ENCODE data around the gene FBXO31.
"Not testable (repeated sequence)": the region's sequence is repeated elsewhere in the genome, so short reads cannot be mapped to it uniquely, and the experiment has no call there.

FBXO31 gene

GRCh38 chr16:87344931-87345631 is 38.5 kb downstream of the FBXO31 start:
- DNase-seq (ENCODE audit: low read depth in 2 of 3, low spot score in 1 of 3), result peak; percentile 2 to 21 (median 16)

DNA sequence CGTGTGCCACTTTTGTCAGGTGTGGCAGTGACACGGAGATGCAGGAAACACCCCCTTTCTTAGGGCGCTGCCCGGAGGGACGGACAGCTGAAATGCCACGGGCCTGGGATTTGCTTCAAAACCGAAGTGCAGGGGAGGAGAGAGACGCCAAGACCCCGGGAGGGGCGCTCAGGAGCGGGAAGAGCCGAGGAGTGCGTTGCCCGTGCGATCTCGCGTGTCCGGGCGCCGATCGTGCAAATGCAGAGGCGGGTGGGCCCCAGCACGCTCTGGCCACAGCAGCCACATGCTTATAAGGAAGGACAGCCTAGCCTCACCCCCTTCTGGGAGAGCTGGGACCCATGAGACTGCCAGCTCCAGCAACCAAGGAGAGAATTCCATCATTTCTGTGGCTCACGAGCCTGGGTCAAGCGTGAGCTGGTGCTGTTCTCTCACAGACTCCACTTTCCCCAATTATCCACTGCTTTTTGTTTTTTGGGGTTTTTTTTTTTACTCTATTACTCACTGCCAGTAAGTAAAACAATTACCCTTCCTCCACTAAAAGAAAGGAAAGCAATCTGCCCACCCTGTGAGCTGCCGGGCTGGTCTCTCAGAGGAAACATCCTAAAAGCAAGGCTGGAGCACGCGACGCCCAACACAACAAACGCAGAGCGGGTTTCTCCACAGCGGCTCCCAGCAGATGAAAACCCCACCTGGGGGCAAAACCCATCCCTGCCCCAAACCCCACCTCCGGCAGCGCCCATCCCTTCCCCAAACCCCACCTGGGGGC is 39.2 kb downstream of the FBXO31 start:
- DNase-seq (ENCODE audit: low read depth in 2 of 3, low spot score in 1 of 3), result no peak

DNA sequence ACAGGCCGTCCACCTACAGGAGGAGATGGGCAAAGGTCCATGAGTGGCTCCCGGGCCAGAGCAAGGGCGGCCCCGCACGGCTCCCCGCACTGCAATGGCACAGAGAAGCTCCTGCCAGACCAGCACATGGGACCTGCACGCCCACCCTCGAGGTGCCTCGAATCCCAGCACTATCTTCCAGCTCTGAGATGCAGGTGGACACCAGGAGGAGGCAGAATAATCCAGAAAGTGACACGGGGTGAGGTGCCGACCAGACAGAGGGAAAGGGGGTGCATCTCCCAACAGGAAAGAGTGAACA is 39.9 kb downstream of the FBXO31 start:
- no peak for DNase-seq (ENCODE audit: low read depth in 2 of 3, low spot score in 1 of 3)

- no peak for DNase-seq (ENCODE audit: low read depth in 2 of 3, low spot score in 1 of 3)
Observed at GRCh38 chr16:87342978-87343752, 40.4 kb downstream of the FBXO31 start.

- no peak for DNase-seq (ENCODE audit: low read depth in 2 of 3, low spot score in 1 of 3)
Observed at GRCh38 chr16:87342504-87342903, 41.1 kb downstream of the FBXO31 start.

DNA sequence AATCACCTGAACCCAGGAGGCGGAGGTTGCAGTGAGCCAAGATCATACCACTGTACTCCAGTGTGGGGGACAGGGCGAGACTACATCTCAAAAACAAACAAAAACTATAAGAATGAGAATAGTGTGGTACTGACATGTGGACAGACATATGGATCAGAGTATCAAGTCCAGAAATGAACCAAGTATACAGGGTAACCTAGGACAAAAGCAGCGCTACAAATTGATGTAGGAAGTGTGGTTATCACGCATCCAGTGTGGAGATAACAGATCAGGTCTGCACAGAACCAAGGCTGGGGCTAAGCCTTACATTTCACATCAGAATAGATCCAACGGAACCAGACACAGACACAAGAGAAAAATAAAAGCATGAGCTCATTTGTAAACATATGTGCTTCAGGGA is 43.4 kb downstream of the FBXO31 start:
- DNase-seq (ENCODE audit: low read depth in 2 of 3, low spot score in 1 of 3), result no peak

DNA sequence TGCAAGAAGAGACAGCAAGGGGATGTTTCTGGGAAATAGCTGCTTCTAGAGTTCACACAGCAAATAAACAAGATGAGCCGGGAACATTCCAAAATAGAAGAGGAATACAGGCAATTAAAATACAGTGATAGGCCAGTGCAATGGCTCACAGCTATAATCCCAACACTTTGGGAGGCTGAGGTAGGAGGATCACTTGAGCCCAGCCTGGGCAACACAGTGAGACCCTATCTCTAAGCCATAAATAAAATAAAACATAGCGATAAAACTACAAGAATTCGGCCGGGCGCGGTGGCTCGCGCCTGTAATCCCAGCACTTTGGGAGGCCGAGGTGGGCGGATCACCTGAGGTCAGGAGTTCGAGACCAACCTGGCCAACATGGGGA is 43.9 kb downstream of the FBXO31 start:
- not testable (repeated sequence) for DNase-seq (ENCODE audit: low read depth in 2 of 3, low spot score in 1 of 3)

GRCh38 chr16:87339086-87339723 is 44.4 kb downstream of the FBXO31 start:
- no peak for DNase-seq (ENCODE audit: low read depth in 2 of 3, low spot score in 1 of 3)

GRCh38 chr16:87338155-87338765 is 45.3 kb downstream of the FBXO31 start:
- no peak for DNase-seq (ENCODE audit: low read depth in 2 of 3, low spot score in 1 of 3)

- no peak for DNase-seq (ENCODE audit: low read depth in 2 of 3, low spot score in 1 of 3)
Observed at GRCh38 chr16:87337262-87337771, 46.3 kb downstream of the FBXO31 start.

DNA sequence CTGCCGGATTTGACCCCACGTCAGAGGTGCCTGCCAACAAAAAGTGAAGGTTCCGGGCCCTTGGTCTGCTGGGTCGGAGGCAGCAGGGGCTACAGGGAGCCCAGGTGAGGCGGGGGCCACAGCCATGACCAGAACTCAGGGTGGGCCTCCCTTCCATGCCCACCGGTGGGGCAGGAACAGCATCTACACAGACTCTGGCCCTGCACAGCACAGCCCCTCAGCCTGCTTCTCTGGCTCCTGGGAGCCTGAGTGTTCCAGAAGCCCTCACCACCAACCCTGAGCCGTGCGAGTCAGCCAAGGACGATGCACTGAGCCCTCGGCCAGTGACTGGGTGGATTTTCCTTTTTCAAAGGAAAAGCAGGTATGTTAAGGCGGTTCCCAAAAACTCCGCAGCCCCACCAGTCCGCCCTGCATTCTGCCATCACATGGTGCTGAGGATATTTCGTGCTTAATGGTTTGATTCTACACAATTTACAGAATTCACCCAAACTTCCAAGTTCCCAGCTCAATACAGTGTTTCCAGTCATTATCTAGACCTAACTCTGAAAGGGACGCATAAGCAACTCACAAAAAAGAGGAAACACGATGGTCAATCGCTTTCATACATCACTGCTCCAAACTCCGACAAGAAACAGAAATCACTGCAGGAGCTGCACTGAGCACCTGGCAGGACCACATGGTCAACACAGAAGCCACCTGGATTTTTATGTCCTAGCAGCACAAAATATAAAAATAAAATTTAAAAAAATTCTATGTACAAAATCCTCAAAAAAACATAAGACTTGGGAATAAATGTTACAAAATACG is 46.9 kb downstream of the FBXO31 start:
- DNase-seq (ENCODE audit: low read depth in 2 of 3, low spot score in 1 of 3), result no peak

GRCh38 chr16:87335625-87336433 is 47.7 kb downstream of the FBXO31 start:
- DNase-seq (ENCODE audit: low read depth in 2 of 3, low spot score in 1 of 3), result no peak

GRCh38 chr16:87334651-87335624 is 48.6 kb downstream of the FBXO31 start:
- DNase-seq (ENCODE audit: low read depth in 2 of 3, low spot score in 1 of 3), result no peak

DNA sequence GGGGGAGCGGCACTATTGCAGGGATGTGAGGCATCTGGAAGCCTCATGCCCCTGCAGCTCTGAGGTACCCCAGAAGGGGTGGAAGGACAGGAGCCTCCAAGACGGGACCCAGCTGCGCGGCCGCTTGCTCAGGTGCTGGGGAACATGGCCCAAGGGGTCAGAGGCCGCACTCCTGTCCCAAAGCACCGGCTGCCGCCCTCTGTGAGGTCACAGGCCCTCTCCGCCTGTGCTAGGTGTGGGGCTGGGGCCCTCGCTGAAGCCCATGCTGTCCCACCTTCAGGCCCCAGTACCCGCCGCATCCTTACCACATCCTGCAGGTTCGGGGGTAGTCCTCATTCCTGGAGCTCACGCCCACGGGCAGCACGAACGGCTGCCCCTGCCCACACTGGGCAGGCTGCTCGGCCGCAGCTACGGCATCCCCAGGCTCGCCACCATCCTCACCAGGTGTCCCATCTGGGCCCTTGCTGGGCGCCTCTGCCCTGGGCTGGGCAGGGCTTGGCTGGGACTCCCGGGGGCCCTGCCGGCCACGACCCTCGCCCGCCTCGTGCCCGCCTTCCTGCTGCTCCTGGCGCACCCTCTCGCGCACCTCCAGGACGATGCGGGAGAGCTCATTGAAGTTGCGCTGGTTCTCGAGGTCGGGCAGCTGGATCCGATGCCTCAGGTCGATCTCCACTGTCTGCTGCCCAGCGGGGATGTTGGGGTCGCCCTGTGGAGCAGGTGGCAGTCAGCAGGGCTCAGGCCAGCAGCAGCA is 49.8 kb downstream of the FBXO31 start:
- DNase-seq (ENCODE audit: low read depth in 2 of 3, low spot score in 1 of 3), result no peak

GRCh38 chr16:87333101-87333500 is 50.5 kb downstream of the FBXO31 start:
- no peak for DNase-seq (ENCODE audit: low read depth in 2 of 3, low spot score in 1 of 3)

GRCh38 chr16:87332150-87332549 is 51.4 kb downstream of the FBXO31 start:
- no peak for DNase-seq (ENCODE audit: low read depth in 2 of 3, low spot score in 1 of 3)

DNA sequence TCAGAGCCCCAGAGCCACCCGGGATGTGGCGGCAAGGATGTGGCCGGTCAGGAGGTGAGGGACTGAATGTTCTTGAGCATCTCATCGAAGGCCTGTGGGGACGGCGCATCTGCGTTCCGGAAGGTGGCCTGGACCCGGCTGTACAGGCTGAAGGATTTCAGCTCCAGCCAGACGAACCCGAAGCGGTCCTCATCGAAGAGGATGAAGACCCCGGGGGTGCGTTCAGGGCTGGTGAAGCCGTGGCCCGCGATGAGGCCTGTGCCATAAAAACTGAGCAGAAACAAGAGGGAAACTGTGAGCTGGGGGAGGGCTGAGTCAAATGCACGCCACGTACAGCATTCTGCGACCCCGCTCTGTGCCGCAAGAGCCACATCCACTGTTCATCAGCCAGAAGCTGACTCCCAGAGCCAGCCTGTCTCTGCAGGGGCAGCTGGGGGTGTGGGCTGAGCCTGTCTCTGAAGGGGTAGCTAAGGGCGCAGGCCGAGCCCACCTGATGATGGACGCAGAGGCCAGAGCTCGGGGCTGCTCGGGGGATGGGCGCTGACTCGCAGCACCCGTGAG is 52.3 kb downstream of the FBXO31 start:
- DNase-seq (ENCODE audit: low read depth in 2 of 3, low spot score in 1 of 3), result no peak
